Vagina (tissue), 2 donors: ENCODE data around the gene TUT4.

Experiments
- POLR2A ChIP-seq, 2 donors: fragments of 450-650 bp; IDR thresholded peaks; one replicate each; pipeline ENCODE4 v1.6.1; 2017; ENCODE audit warnings: antibody characterized with exemption in 2 of 2, mild to moderate bottlenecking in 2 of 2, moderate library complexity in 2 of 2
- TF ChIP-seq, protein P1 (sequence below), 3 experiments: fragments of 450-650 bp in 2 of 3; fragments of 200-600 bp in 1 of 3; sonication (generic) in 1 of 3; IDR thresholded peaks; one replicate each; pipeline ENCODE4 v1.5.1; 2017 to 2019; ENCODE audit warnings: antibody characterized with exemption in 3 of 3, mild to moderate bottlenecking in 2 of 3, moderate library complexity in 2 of 3

DNA sequence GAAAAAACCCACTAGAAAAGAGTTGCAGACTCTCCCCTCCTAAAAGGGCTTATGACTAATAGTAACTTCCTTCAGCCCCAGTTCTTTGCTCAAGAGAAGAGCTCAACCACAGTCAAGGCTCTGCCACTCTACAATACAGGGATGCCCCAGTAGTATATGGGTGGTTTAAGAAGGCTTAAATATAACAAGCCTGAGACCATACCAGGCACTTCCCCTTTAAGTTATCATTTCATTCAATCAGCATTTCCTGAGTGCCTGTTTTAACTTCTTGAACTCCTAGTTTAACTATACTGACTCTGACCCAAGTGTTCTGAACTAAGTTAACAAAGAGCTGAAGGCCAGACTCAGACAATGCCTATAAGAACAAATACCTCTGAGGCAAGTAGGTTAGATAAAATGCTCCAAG lies 128.7 kb downstream of the TUT4 start:
- no peak for TF ChIP-seq POLR2A (IDR thresholded peaks at IDR 0.05)
- TF ChIP-seq, protein P1, sequence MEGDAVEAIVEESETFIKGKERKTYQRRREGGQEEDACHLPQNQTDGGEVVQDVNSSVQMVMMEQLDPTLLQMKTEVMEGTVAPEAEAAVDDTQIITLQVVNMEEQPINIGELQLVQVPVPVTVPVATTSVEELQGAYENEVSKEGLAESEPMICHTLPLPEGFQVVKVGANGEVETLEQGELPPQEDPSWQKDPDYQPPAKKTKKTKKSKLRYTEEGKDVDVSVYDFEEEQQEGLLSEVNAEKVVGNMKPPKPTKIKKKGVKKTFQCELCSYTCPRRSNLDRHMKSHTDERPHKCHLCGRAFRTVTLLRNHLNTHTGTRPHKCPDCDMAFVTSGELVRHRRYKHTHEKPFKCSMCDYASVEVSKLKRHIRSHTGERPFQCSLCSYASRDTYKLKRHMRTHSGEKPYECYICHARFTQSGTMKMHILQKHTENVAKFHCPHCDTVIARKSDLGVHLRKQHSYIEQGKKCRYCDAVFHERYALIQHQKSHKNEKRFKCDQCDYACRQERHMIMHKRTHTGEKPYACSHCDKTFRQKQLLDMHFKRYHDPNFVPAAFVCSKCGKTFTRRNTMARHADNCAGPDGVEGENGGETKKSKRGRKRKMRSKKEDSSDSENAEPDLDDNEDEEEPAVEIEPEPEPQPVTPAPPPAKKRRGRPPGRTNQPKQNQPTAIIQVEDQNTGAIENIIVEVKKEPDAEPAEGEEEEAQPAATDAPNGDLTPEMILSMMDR (IDR thresholded peaks at IDR 0.05) = no peak
